HG03378 (cell line): Measurements from ENCODE around the gene DUSP22.
"Not testable (repeated sequence)": the region's sequence is repeated elsewhere in the genome, so short reads cannot be mapped to it uniquely, and the experiment has no call there.

Experiments used
- ATAC-seq: cut with Tn5 transposase; IDR thresholded peaks from one replicate; pipeline ENCODE4 v1.9.1; 2021; ENCODE audit warnings: mild to moderate bottlenecking, moderate library complexity; ENCODE audit not compliant: unreplicated experiment

Gene DUSP22

GRCh38 chr6:361411-362132 is 69.3 kb downstream of the DUSP22 start:
- no peak for ATAC-seq

- no peak for ATAC-seq
Observed at GRCh38 chr6:362231-362923, 70.1 kb downstream of the DUSP22 start.

GRCh38 chr6:362924-363249 is 70.6 kb downstream of the DUSP22 start:
- ATAC-seq: no peak

GRCh38 chr6:363291-363690 is 71.0 kb downstream of the DUSP22 start:
- ATAC-seq: no peak

- no peak for ATAC-seq
Observed at GRCh38 chr6:363909-364308, 71.6 kb downstream of the DUSP22 start.

- ATAC-seq: peak; percentile 62
Observed at GRCh38 chr6:364609-365540, 72.6 kb downstream of the DUSP22 start.

GRCh38 chr6:365835-366234 is 73.5 kb downstream of the DUSP22 start:
- no peak for ATAC-seq

- ATAC-seq: no peak
Observed at GRCh38 chr6:366389-367297, 74.4 kb downstream of the DUSP22 start.

- no peak for ATAC-seq
Observed at GRCh38 chr6:367298-367794, 75.1 kb downstream of the DUSP22 start.

GRCh38 chr6:367891-368630 is 75.8 kb downstream of the DUSP22 start:
- no peak for ATAC-seq

GRCh38 chr6:369559-370431 is 77.5 kb downstream of the DUSP22 start:
- ATAC-seq: no peak

- ATAC-seq: no peak
Observed at GRCh38 chr6:370555-370954, 78.3 kb downstream of the DUSP22 start.

- ATAC-seq: not testable (repeated sequence)
Observed at GRCh38 chr6:371851-372250, 79.6 kb downstream of the DUSP22 start.

GRCh38 chr6:372336-372911 is 80.1 kb downstream of the DUSP22 start:
- peak; percentile 57 for ATAC-seq

- ATAC-seq: no peak
Observed at GRCh38 chr6:373031-373430, 80.7 kb downstream of the DUSP22 start.

- ATAC-seq: no peak
Observed at GRCh38 chr6:373773-374724, 81.8 kb downstream of the DUSP22 start.

- ATAC-seq: no peak
Observed at GRCh38 chr6:374956-375355, 82.7 kb downstream of the DUSP22 start.
